GM12864 (cell line): ENCODE data around the gene MEF2C.

Experiments used
- DNase-seq: peaks from one replicate; pipeline ENCODE4 v3.0.0-alpha.2; 2011; ENCODE audit warnings: low read depth
- H3K4me3 ChIP-seq: 2 replicates; pipeline ENCODE4 v1.5.1; 2011; ENCODE audit warnings: mild to moderate bottlenecking, low read depth, low read length, control low read depth
- CTCF ChIP-seq: IDR thresholded peaks from 2 replicates; pipeline ENCODE4 v1.5.1; 2011; ENCODE audit warnings: low read depth, mild to moderate bottlenecking, moderate library complexity, low read length, control low read depth, inconsistent platforms; ENCODE audit errors: missing control alignments

MEF2C gene

GRCh38 chr5:88778736-88779135 lies 104.2 kb downstream of the MEF2C start:
- no peak overlapping the region for H3K4me3 ChIP-seq
- no peak for TF ChIP-seq CTCF
- DNase-seq, result no peak

GRCh38 chr5:88776692-88777091 lies 106.3 kb downstream of the MEF2C start:
- no peak for TF ChIP-seq CTCF
- no peak for DNase-seq
- H3K4me3 ChIP-seq, result no peak overlapping the region

- no peak overlapping the region for H3K4me3 ChIP-seq
- TF ChIP-seq CTCF, result no peak
These were observed 110.2 kb downstream of the MEF2C start for GRCh38 chr5:88772831-88773230.

GRCh38 chr5:88772047-88772446 lies 110.9 kb downstream of the MEF2C start:
- no peak overlapping the region for H3K4me3 ChIP-seq
- DNase-seq, result no peak
- no peak for TF ChIP-seq CTCF

More at GRCh38 chr5:88772831-88773230, 110.2 kb downstream of the MEF2C start:
- no peak for DNase-seq

- no peak overlapping the region for H3K4me3 ChIP-seq
- no peak for DNase-seq
- no peak for TF ChIP-seq CTCF
These were observed 112.4 kb downstream of the MEF2C start for GRCh38 chr5:88770276-88771257.

GRCh38 chr5:88769165-88769564 lies 113.8 kb downstream of the MEF2C start:
- no peak overlapping the region for H3K4me3 ChIP-seq
- DNase-seq, result no peak
- TF ChIP-seq CTCF, result no peak
